ENCODE measurements around the gene TMED10. TPM values are rescaled to one million over a fixed set of nuclear protein-coding genes. Genes with fewer than 3 reads are reported as not detected.

TMED10 gene
- total and polyA plus RNA-seq, 2 of the 13 experiments (the other 11 are each of a cell fraction or from before 2014, with no cell fraction given): 311 to 377 TPM

GRCh38 chr14:75196468-75196867, 20.1 kb upstream of the TMED10 start (continued):
- TF ChIP-seq TARDBP (CRISPR knock-in tag; IDR thresholded peaks at IDR 0.05): peak; percentile 83
- TF ChIP-seq, protein P1, sequence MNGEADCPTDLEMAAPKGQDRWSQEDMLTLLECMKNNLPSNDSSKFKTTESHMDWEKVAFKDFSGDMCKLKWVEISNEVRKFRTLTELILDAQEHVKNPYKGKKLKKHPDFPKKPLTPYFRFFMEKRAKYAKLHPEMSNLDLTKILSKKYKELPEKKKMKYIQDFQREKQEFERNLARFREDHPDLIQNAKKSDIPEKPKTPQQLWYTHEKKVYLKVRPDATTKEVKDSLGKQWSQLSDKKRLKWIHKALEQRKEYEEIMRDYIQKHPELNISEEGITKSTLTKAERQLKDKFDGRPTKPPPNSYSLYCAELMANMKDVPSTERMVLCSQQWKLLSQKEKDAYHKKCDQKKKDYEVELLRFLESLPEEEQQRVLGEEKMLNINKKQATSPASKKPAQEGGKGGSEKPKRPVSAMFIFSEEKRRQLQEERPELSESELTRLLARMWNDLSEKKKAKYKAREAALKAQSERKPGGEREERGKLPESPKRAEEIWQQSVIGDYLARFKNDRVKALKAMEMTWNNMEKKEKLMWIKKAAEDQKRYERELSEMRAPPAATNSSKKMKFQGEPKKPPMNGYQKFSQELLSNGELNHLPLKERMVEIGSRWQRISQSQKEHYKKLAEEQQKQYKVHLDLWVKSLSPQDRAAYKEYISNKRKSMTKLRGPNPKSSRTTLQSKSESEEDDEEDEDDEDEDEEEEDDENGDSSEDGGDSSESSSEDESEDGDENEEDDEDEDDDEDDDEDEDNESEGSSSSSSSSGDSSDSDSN (CRISPR knock-in tag; IDR thresholded peaks at IDR 0.05): peak; percentile 52; the same call in 1 of the 2 replicates
- peak; percentile 59; the same call in 1 of the 2 replicates for TF ChIP-seq AKAP8 (CRISPR knock-in tag; IDR thresholded peaks at IDR 0.05)
- TF ChIP-seq ZNF614 (CRISPR knock-in tag; IDR thresholded peaks at IDR 0.05; ENCODE audit: borderline replicate concordance): peak; percentile 71; the same call in 1 of the 2 replicates
- TF ChIP-seq TEAD3 (CRISPR knock-in tag; optimal IDR thresholded peaks at IDR 0.05; ENCODE audit: borderline replicate concordance): peak; percentile 85
- TF ChIP-seq, protein P2, sequence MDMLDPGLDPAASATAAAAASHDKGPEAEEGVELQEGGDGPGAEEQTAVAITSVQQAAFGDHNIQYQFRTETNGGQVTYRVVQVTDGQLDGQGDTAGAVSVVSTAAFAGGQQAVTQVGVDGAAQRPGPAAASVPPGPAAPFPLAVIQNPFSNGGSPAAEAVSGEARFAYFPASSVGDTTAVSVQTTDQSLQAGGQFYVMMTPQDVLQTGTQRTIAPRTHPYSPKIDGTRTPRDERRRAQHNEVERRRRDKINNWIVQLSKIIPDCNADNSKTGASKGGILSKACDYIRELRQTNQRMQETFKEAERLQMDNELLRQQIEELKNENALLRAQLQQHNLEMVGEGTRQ (IDR thresholded peaks at IDR 0.05; ENCODE audit: low read depth, low read length): no peak
- TF ChIP-seq, protein P2 (CRISPR knock-in tag; IDR thresholded peaks at IDR 0.05; ENCODE audit: borderline replicate concordance): 0 out of 2 replicates have a peak, but pooled peaks have one; percentile 37
- no peak for TF ChIP-seq JUNB (CRISPR knock-in tag; IDR thresholded peaks at IDR 0.05; ENCODE audit: borderline replicate concordance)
- TF ChIP-seq CERS6 (CRISPR knock-in tag; IDR thresholded peaks at IDR 0.05): no peak
- no peak for TF ChIP-seq NPAS2 (CRISPR knock-in tag; IDR thresholded peaks at IDR 0.05; ENCODE audit: borderline replicate concordance)
- peak; percentile 95 for TF ChIP-seq PRDM10 (CRISPR knock-in tag; IDR thresholded peaks at IDR 0.05; ENCODE audit: low read depth)
- TF ChIP-seq ZNF629 (CRISPR knock-in tag; conservative IDR thresholded peaks at IDR 0.05): 0 out of 2 replicates have a peak, but pooled peaks have one; percentile 60
- TF ChIP-seq MED8 (CRISPR knock-in tag; IDR thresholded peaks at IDR 0.05; ENCODE audit: insufficient replicate concordance): no peak
- TF ChIP-seq MYPOP (CRISPR knock-in tag; IDR thresholded peaks at IDR 0.05): peak; percentile 64; the same call in 1 of the 2 replicates
- TF ChIP-seq CTCF (CRISPR knock-in tag; IDR thresholded peaks at IDR 0.05): peak; percentile 28; the same call in 1 of the 2 replicates
- TF ChIP-seq TCF7 (IDR thresholded peaks at IDR 0.05; ENCODE audit: low read depth): peak; percentile 75
